ENCODE data around the gene ADAMTS15.

The ADAMTS15 gene

DNA sequence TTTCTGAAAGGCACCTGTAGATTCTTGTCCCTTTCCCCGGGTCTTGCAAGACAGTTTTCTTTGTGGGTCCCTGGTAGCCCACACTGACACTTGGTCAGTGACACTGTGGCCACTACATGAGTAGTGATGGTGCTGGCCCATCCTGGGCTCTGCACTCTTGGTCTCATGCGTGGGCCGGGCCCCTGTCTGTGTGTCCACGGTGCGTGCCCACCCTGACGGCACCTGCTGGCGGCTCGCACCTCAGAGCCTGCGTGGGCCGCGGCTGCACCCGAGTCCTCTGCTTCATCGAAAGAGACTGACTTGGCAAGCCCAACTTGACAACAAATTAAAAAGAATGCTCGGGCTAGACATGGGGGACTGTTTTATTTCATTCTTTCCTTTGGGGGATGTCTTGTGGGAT is 37.5 kb downstream of the ADAMTS15 start:
- no peak for DNase-seq

DNA sequence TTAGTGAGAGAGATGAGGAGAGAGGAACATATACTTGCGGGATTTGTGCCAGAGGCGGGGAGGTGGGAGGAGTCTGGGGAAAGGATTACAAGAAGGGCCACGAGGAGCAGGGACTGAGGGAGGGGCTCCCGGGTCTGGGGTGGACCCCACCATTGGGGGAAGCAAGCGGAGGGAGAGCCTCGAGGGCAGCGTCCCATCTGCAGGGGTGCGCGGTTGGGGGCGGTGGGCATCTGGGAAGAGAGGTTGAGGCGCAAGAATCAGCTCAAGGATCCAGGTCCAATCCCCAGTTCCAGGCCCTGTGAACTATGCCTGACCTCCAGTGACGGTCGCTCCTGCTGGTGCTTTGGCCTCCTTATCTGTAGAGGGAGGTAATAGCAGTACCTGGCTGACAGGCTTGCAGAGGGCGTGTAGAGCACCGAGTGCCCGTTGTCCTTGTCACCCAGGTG is 38.0 kb downstream of the ADAMTS15 start:
- DNase-seq: no peak

DNA sequence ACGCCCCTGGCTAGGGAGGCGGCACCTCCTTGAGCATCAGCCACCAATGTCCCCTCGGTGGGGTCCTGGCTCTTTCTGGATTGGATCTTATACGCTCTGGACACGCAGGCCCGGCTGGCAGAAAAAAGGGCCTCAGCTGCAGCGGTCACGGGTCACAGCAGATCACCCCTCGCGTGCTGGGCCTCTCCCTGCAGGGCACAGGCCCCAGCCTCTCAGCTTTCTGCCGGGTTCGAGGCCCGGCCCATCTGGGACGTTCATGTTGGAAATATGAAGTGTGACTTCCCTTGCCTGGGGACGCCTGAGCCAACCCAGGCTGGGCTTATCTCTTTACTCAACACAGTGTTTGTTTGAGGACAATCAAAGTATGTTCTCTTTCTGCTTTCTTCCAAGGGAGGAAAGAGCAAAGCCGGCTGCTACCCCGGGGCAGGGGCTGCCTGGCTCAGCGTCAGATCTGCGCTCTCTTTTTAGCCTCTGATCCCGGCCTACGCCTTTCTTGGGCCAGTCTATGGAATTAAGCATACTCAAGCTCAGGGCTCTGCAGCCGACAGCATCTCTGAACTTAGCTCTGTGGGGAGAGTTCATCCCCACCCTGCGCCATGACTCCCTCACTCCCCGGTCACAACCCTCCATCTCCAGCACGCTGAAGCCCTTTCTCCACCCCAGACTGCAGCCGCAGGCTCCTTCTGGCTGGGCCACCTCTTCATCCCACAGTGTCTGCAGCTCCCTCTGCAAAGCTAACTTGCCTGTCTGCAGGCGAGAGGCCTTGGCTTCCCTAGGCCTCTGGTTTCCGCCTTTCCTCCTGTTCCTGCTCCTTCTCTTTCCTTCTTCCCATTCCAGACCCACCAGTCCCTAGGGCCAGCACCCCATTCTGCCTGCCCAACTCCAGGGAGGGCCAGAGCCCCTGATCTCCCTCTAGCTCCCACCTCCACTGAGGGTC is 38.8 kb downstream of the ADAMTS15 start:
- DNase-seq: no peak

DNA sequence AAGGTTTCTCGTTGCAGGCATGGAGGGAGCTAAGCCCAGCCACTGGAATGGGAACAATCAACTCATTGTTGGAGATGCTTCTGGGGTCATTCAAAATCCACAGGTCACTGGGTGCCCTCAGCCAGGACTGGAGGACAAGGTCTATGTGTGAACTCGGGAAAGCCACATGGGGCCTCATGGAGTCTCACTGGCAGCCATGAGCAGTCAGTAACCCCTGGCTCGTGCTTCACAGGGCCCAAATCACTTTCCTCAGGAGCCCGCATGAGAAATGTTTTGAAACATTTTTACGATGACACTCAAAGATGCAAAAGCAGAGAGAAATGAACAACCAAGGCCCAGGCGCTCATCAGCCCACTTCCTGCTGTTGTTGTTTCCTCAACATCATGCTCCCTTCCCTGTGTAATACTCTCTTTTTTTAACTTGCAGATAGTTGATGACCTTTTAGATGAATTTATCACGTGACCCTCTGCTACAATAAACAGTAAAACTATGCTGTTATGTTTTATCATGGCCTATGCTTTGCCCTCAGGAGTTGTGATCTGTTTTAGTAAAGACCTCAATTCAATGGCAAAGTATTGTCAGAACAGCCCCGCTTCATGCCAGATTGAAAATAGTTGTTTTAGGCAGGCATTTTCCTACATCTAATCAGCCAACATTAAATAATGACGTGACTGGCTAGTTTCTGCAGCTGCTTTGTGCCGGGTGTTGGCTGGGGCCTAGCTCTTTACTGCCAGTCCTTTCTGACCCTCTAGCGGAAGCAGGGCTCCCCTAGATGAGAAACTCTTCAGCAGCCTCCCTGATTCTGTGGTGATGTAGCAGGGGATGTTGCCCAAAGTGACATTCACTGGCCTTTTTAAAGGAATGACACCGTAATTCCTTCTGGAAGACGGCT is 39.7 kb downstream of the ADAMTS15 start:
- no peak for DNase-seq

DNA sequence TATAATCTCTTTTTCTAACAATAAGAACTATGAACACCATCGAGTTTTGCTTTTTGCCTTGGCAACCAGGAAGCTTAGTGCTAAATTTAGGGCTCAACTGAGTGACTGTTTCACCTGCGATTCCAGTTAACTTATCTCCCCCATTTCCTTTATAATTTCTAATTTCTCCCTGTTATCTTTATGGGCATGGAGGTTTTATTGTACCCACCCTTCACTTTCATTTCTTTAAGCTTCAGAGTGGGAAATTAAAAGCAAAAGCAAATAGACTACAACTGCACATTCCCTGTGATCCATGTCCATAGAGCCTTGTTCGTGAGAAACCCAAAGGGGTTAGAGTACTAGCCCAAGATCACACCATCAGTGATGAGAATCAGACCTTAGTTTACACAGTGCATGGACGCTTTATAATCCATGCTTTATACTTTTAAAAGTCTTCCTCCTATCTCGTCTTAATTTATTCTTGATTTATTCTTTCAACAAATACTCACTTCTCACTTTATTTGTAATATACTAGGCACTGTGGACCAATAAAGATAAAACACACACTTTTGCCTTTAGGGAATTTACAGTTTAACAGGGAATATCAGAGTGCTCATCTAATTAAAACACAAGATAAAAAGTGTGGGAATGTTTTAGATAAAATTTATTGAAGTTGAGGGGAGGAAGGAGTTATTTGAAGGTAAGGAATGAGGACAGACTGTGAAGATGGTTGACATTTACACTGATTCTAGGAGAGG is 40.6 kb downstream of the ADAMTS15 start:
- no peak for DNase-seq

DNA sequence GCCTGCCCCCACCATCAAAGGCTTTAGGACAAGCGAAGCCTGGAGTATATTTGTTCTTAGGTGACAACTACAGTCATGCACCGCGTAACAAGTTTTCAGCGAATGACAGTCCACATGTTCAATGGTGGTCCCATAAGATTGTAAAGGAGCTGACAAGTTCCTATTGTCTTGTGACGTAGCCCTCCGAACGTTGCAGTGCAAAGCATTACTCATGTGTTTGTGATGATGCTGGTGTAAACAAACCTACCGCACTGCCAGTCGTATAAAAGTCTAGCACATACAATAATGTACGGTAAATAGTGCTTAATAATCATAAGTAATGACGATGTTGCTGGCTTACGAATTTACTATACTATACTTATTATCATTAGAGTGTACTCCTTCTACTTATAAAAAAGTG is 41.3 kb downstream of the ADAMTS15 start:
- DNase-seq: no peak

DNA sequence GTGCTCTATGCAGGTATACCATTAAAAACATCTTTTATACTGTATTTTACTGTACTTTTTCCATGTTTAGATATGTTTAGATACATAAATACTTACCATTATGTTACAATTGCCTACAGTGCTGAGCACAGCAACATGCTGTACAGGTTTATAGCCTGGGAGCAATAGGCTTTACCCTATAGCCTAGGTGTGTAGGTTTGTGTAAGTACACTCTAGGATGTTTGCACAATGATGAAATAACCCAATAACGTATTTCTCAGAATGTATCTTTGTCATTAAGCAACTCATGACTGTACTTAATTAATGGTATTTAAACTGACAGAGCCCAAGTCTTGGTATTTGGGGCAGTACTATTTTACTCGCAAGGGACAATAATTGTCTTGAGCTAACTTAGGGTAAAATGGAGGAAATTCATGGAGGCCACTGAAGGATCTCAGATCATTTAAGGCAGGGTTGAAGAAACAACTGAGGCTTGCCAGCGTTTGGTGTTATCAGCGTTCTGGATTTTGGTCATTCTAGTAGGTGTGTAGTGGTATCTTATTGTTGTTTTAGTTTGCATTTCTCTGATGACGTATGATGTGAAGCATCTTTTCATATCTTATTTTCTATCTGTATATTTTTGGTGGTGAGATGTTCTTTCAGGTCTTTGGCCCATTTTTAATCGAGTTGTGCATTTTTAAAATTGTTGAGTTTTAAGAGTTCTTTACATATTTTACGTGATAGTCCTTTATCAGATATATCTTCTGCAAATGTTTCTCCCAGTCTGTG is 42.4 kb downstream of the ADAMTS15 start:
- no peak for DNase-seq

DNA sequence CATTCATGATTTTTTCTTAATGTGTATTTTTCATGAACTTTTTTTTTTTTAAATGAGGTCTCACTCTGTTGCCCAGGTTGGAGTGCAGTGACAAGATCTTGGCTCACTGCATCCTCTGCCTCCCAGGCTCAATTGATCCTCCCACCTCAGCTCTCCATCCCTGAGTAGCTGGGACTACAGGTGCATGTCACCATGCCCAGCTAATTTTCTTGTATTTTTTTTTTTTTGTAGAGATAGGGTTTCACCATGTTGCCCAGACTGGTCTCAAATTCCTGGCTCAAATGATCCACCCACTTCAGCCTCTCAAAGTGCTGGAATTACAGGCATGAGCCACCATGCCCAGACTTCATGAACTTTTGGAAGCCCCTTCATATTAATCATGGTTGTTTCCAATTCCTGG is 49.7 kb downstream of the ADAMTS15 start:
- no peak for DNase-seq

DNA sequence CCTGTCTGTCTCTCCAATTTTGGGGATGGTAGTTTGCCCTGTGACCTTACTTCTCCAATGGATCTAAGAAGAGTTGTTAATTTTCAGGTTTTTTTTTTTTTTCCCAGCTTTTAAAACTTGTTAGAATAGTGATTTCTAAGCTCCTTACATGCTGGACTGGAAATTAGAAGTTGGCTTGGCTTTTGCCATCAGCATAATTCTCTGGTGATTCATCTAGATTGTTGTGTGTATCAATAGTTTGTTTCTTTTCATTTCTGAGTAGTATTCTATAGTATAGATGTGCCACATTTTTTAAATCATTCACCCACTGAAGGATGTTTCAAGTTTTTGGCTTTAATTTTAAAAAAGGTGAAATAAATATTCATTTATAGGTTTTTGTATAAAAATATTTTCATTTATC is 51.4 kb downstream of the ADAMTS15 start:
- DNase-seq: no peak

DNA sequence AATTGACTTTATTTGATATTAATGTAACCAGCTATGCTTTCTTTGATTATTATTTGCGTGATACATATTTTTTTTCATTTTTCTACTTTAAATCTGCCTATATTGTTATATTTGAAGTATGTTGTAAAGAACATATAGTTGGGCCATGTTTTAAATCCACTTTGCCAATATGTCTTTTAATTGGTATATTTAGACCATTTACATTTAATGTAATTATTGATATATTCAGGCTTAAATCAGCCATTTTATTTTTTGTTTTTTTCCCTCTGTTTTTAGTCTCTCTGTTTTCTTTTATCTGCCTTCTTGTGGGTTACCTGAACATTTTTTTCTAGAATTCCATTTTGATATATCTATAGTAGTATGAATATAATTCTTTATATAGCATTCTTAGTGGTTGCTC is 55.9 kb downstream of the ADAMTS15 start:
- DNase-seq: no peak

DNA sequence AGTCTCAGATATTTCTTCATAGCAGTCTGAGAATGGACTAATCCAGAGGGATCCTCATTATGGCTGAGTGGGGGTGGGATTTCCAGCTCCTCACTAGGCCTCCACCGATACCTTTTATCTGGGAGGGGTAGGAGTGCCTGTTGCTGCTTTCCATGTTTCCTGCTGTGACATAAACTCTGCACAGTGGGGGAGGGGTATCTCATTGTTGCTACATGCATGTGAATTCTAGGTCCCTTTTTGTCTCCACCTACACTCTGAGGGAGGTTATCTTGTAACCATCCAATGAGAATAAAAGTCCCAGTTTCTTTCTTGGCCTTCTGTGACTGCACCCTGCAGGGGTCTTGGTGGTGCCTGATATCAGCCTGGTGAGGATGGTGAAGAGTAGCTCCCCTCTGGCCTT is 60.5 kb downstream of the ADAMTS15 start:
- no peak for DNase-seq

DNA sequence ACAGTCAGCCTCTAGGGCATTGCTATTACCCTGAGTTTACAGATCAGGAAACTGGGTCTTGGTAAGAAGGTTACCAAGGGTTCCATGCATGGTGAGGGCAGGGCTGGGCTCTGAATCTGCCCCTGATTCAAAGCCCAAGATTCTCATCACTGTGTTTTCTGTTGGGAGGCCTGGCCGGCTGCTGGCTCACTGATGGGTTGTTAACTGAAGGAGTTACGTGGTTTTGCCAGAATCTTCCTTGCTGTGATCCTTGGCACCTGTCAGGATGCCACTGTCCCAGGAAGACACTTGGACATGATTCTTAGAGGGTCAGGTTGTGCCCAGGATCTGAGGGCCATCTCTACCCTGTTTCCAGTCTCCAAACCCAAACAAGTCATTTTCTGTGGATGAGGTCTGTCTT is 61.5 kb downstream of the ADAMTS15 start:
- DNase-seq: no peak

DNA sequence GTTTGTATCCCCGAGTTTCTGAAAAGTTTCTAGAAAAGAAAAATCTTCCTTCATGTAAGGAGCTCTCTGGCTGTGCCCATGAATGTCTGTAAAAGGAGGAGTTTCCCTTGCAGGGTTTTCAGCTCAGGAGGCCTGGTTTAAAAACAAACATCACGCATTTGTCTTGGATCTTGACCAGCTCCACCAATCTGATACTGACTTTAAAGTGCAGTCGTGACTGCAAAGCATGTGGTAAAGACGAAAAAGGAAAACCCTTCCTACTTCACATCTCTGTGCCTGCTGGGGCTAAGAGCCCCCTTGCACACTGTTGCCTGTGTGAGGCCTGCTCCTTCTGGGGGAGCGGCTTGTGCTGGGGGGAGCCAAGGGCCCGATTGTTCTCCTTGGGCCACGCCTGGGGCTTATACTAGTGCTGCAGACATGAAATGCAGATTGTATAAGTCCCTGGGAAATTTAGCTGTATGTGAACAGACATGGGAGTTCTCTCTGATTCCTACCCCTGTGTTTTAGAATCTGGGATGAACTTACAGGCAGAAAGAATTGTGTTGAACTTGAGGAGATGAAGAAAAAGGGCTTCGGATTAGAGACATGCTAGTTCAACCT is 62.1 kb downstream of the ADAMTS15 start:
- no peak for DNase-seq

DNA sequence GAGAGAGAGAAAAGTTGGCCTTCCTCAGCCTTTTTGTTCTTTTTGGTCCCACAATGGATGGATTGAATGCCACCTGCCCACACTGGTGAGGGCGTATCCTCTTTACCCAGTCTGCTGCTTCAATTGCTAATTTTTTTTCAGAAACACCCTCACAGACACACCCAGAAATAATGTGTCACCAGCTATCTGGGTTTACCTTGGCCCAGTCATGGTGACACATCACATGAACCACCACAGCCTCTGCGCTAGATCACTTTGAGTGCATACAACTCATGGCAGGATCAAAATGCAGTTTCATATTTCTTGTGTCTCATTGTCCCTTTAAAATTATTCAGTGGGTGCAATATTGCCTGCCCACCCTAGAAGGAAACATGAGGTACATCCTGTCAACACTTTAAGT is 63.3 kb downstream of the ADAMTS15 start:
- DNase-seq: no peak

DNA sequence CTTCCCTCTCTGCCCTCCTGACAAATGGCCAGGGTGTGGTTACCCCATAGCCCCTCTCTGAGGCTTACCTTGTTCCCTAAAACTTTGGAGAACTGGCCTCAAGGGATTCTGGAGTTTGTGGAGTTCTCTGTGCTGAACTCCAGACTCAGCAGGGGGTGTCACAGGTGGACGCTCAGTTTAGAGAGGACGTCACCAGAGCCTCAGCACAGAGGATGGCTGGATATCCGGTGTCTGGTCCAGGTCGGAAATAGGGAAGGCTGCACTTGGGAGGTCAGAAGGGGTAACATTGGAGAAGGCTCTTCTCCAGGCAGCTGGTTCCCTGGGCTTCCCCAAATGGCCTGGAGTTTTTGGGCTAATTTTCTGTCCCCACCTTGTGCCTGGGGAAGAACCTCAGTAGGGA is 64.2 kb downstream of the ADAMTS15 start:
- DNase-seq: no peak

DNA sequence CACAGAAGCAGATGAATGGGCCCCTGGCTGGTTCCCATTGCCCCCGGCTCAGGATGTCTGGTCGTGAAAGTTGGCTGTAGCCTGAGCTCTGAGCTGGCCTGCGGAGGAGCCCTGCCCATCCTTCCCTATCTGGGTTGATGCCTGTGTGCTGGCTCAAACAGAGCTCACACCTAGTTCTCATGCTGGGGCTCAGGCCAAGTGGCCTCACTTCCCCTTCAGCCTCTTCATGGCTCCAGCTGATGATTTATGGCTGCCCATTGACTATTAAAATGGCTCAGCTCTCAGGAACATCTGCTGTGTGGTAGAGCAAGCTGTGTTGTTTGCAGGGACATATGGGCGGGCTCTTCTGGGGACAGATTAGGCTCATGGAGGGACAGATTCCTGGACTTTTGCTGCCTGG is 64.7 kb downstream of the ADAMTS15 start:
- DNase-seq: no peak

DNA sequence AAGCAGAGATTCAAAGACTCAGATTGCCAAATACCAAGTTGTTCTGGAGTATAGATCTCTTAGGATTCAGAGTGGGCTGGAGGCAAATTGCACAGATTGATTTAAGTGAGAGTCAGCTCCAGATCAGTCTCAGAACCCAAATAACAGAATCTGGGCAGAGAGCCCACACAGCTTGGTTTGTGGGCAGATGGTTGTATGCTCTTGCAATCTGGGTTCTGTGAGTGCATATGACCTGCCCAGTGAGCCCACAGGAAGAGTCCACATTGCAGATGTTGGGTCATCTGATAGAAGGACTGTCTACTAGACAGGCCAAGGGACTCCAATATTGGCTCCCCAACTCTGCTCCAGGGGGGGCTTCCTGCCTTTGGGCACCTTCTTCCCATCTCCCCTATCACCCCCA is 65.9 kb downstream of the ADAMTS15 start:
- DNase-seq: no peak

DNA sequence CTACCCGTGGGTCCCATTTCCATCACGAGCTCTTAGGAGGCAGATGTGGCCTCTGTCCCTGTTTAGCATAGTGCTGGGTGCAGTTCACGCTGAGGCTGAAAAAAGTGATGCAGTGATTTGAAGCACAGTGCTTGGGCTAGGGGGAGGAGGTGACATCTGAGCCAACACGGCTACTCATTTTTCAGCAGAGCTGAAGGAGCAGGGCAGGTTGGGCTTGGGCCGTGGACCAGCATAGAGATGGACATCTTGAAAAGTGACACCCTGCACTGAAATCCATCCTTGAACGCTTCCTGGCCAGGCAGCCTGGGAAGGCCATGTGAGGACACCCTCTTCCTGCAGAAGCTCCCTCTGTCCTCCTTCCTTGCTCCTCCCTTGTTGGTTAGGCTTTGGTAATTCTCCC is 66.4 kb downstream of the ADAMTS15 start:
- no peak for DNase-seq

DNA sequence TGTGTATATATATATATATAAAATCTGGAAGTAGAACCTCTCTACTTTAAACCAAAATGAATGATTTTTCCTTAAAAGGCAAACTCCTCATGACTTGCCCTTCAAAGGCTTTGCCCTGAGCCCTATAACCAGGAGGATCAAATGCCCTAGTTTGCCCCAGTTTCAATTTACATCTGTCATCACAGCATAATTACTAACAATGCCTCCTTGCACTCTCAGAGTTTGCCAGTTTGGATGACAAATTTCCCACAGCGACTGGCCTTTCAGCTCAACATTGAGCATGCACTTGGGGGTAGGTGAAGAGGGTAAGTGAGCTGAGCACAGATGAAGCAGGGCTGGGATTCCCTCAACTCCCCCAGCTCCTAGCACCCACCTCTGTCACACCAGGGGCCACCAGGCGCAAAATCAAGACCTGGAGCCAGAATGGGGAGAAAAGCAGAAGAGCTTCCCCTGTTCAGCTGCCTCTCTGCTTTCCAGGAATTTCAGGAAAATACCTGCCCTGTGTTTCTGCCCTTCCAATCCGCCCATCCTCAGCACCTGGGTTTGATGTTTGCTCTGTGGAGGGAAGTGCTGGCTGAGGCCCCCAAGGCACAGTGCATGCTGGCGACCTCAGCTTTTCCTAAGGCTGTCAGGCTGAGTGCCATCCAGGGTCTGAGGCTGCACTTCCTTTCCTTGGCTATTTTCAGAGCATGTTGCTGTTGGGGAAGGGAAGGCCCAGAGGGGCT is 67.5 kb downstream of the ADAMTS15 start:
- no peak for DNase-seq

DNA sequence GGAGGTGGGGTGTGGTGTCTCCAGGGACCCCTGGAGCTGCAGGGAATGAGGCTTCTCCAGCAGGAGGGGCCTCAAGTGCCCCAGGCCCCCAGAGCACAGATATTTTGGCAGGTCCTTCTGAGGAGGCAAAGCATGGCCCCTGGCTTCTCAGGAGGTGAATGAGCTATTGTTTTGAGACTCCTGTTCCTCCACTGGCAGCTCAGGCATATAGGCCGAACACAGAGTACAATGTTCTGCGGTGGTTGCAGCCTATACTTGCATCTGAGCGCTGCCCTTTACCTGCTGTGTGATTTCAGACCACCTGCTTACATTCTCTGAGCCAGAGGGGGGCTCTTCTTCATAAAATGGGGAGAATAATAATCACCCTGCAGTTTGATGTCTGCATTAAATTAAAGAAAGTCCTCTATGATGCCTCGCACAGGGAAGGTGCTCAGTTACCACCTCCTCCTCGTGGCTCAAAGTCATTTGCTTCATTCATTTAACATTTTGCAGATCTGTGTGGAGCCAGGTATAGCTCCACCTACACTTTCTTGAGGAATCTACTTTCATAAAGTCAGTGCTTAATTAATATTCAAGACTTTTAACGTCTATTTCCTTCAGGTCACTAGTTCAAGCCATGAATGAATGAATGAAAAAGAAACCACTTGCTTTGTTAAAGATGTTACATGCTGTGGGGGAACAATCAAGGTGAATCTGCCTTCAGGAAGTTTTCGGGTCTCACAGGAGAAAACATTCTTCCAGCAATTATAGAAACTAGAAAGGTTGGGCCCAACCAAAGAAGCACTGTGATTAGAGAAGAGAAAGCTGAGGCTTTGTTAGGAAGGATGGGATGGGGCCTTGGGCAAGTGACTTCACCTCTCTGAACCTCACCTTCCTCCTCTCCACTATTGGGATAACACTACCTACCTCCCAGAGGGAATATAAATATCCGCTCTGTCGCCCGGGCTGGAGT is 68.4 kb downstream of the ADAMTS15 start:
- DNase-seq: no peak
